Mesothelial cell of epicardium (in vitro differentiated cells): Measurements from ENCODE around the gene LRG1. TPM values are rescaled to one million over a fixed set of nuclear protein-coding genes. Genes with fewer than 3 reads are reported as not detected.

Experiments used
- DNase-seq, 2 experiments: peaks; one replicate each; pipeline ENCODE4 v3.0.0; 2021; ENCODE audit warnings: low spot score in 2 of 2; ENCODE audit not compliant: unreplicated experiment in 2 of 2
- H3K27ac Mint-ChIP-seq: 2 replicates; pipeline ENCODE4 v1.8.0; 2021; ENCODE audit warnings: mixed read lengths
- H3K27me3 Mint-ChIP-seq: 2 replicates; pipeline ENCODE4 v1.8.0; 2021; ENCODE audit warnings: low read depth, mixed read lengths
- H3K36me3 Mint-ChIP-seq: 2 replicates; pipeline ENCODE4 v1.8.0; 2021; ENCODE audit warnings: mixed read lengths
- H3K4me1 Mint-ChIP-seq: 2 replicates; pipeline ENCODE4 v1.8.0; 2021; ENCODE audit warnings: mixed read lengths
- H3K4me3 Mint-ChIP-seq: 2 replicates; pipeline ENCODE4 v1.8.0; 2021; ENCODE audit warnings: mild to moderate bottlenecking, moderate library complexity, mixed read lengths
- H3K9me3 Mint-ChIP-seq: 2 replicates; pipeline ENCODE4 v1.8.0; 2021; ENCODE audit warnings: mixed read lengths
- CTCF ChIP-seq: fragments of 200-600 bp; sonication (generic); IDR thresholded peaks from one replicate; pipeline ENCODE4 v1.5.0; 2021; ENCODE audit warnings: antibody characterized with exemption; ENCODE audit not compliant: unreplicated experiment
- total RNA-seq: library from RNA; stranded (reverse); gene quantifications from 3 replicates; pipeline ENCODE4 v1.2.1, GENCODE V29; 2021

Gene LRG1
- total RNA-seq, 1 donor from 2014 or later: 0.16 TPM

GRCh38 chr19:4585556-4585955 lies 45.7 kb upstream of the LRG1 start:
- TF ChIP-seq CTCF: no peak
- H3K4me1 Mint-ChIP-seq: peaks cover 7% of the 10 kb centered on the region

GRCh38 chr19:4584670-4585460 lies 45.0 kb upstream of the LRG1 start:
- H3K27me3 Mint-ChIP-seq: peaks cover 27% of the 10 kb centered on the region
- H3K36me3 Mint-ChIP-seq: no peaks in the 10 kb centered on the region
- no peak for DNase-seq
- TF ChIP-seq CTCF: no peak
- H3K4me3 Mint-ChIP-seq: peak overlapping the region; percentile 59
- H3K27ac Mint-ChIP-seq: no peak overlapping the region
- no peaks in the 10 kb centered on the region for H3K9me3 Mint-ChIP-seq
- peaks cover 7% of the 10 kb centered on the region for H3K4me1 Mint-ChIP-seq

More at GRCh38 chr19:4585556-4585955, 45.7 kb upstream of the LRG1 start:
- peak overlapping the region; percentile 59 for H3K4me3 Mint-ChIP-seq
- no peak for DNase-seq
- peaks cover 25% of the 10 kb centered on the region for H3K27me3 Mint-ChIP-seq
- H3K9me3 Mint-ChIP-seq: no peaks in the 10 kb centered on the region
- no peak overlapping the region for H3K27ac Mint-ChIP-seq
- H3K36me3 Mint-ChIP-seq: no peaks in the 10 kb centered on the region

DNA sequence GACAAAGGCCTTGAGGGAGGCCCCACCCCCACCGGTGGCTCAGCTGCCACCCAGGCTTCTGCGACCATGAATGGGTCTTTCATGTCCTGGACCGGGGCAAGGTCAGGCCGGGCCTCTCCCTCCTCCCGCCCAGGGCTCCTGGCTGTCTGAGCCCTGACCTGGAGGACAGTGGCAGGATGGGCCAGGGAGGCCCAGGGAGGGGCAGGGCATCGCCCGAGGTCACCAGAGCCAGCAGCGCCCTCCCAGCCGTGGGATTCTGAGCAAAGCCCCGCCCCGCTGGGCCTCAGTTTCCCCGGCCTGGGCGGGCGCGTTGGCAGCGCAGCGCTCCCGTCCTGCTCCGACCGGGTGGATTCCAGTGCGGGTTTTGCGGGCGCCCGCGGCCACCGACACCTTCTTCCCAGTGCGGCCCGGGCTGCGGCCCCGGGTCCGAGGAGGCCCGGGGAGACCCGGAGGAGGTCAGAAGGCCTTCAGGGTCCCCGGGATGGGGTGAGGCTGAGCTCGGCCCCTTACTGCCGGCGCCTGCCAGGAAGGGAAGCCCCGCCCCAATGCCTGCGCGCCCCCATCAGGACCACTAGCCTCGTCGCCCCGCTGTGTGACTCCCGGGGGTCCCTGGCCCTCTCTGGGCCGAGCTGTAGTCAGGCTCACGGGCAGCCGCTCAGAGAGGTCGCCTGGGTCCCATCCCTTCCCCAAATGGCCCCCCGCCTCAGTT lies 44.3 kb upstream of the LRG1 start:
- peaks cover 35% of the 10 kb centered on the region for H3K27me3 Mint-ChIP-seq

GRCh38 chr19:4582980-4583842 lies 43.4 kb upstream of the LRG1 start:
- peaks cover 44% of the 10 kb centered on the region for H3K27me3 Mint-ChIP-seq
- DNase-seq: no peak
- H3K4me1 Mint-ChIP-seq: peaks cover 7% of the 10 kb centered on the region
- no peak for TF ChIP-seq CTCF
- no peaks in the 10 kb centered on the region for H3K9me3 Mint-ChIP-seq
- H3K36me3 Mint-ChIP-seq: no peaks in the 10 kb centered on the region
- H3K27ac Mint-ChIP-seq: no peak overlapping the region
- peak overlapping the region; percentile 42 for H3K4me3 Mint-ChIP-seq

More for the DNA sequence above, 44.3 kb upstream of the LRG1 start:
- Mint-ChIP-seq H3K27ac (no peak overlapping the region), H3K36me3 (no peaks in the 10 kb centered on the region), H3K4me1 (peaks cover 7% of the 10 kb centered on the region), H3K9me3 (no peaks in the 10 kb centered on the region), H3K4me3 (peak overlapping the region; percentile 42)
- TF ChIP-seq CTCF: no peak
- DNase-seq: peak in 1 of 2 experiments; percentile 68
